GM12874 (cell line): ENCODE data around the gene RAD51B.

Source experiments
- TF ChIP-seq, protein P1 (sequence below): IDR thresholded peaks from 2 replicates; pipeline ENCODE4 v1.5.1; 2011; ENCODE audit warnings: low read depth, mild to moderate bottlenecking, control low read depth, low read length, moderate library complexity; ENCODE audit not compliant: insufficient read depth

The RAD51B gene

DNA sequence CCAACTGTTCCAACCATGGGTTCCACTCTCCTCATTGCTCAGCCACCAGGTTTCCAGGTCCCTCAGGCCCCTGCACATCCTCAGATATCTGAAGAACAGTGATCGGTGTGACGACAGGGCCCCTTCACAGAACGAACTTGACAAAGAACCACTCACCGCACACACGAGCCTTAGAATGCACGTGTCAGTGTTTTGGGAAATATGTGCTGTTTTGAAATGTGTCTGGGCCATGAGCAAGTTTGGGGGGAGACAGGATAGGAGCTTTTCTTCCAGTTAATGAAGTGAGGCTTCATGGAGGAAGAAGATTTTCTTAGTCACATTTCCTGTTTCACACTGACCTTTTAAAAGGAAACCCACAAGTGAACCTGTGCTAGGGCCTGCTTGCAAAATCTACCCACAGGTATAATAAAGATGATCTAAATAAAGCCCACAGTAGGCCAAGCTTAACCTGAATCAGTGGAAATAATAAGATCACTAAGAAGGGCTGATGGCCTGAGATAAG is 914.7 kb downstream of the RAD51B start:
- TF ChIP-seq, protein P1, sequence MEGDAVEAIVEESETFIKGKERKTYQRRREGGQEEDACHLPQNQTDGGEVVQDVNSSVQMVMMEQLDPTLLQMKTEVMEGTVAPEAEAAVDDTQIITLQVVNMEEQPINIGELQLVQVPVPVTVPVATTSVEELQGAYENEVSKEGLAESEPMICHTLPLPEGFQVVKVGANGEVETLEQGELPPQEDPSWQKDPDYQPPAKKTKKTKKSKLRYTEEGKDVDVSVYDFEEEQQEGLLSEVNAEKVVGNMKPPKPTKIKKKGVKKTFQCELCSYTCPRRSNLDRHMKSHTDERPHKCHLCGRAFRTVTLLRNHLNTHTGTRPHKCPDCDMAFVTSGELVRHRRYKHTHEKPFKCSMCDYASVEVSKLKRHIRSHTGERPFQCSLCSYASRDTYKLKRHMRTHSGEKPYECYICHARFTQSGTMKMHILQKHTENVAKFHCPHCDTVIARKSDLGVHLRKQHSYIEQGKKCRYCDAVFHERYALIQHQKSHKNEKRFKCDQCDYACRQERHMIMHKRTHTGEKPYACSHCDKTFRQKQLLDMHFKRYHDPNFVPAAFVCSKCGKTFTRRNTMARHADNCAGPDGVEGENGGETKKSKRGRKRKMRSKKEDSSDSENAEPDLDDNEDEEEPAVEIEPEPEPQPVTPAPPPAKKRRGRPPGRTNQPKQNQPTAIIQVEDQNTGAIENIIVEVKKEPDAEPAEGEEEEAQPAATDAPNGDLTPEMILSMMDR: no peak

- TF ChIP-seq, protein P1: no peak
Measured at GRCh38 chr14:68735856-68736255, 916.3 kb downstream of the RAD51B start.

- TF ChIP-seq, protein P1: no peak
Measured at GRCh38 chr14:68736471-68736871, 916.9 kb downstream of the RAD51B start.

DNA sequence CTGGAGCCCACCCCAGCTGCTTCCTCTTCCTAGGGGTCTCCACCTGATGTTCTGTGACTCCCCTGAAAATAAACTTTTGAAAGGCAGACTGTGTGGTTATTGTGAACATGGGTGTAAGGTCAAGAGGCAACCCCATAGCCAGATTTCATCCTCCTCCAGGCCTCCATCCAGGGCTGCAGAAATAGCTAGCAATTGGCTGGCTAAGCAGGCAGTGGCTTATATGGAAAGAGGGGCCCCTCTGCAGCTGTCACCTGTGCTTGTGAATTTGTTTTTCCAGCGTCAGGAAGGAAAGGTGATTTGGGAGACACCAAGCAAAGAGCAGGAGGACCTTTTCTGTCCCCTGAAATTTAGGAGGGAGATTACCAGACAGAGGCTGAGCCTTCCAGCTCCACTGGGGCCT is 917.5 kb downstream of the RAD51B start:
- TF ChIP-seq, protein P1: no peak

- TF ChIP-seq, protein P1: no peak
Measured at GRCh38 chr14:68738559-68738958, 919.0 kb downstream of the RAD51B start.

DNA sequence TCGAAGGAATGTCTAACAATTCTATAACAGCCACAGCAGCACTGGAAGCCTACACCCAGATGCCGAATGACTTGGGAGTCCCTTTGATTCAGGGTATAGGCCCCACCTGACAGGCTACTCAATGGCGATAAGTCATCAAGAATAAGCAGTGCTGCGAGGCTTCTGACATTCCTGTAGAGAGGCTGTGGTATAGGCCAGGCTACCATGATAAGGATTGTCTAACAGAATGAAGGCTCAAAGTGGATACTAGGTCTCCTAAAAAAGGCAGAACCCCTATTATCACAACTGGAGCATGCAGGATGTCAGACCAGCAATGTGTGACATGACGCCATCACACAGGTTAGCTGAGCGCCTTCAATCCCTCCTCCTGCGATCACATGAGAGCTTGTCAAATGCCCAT is 920.1 kb downstream of the RAD51B start:
- TF ChIP-seq, protein P1: no peak

DNA sequence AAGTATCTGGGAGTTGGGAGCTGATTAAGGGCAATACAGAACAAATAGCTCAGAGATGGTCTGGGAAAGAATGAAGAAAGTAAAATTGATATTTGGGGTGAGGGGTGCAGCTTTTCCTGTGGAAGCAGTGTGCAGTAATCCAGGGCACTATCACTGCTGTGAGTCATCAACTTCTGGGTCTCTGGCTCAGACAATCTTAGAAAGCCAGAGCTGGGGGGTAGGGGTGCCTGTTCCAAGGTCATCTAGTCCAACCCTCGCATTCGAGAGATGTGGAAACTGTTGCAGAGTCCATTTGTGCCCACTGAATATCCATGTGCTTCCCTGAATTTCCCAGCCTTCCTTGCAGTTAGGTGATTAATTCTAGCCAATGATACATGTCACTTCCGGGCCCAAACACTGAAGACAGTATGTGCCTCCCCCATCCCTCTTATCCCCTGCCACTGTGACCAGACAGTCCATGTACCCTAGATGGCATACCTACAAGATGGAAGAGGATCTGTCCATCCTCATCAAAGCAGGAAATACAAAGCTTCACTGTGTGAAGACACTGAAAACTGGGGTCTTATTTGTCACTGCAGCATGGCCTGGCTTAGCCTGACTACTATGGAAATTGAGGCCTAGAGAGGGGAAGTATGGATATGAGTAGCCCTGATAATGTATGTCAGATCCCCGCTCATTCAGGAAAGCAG is 921.4 kb downstream of the RAD51B start:
- TF ChIP-seq, protein P1: no peak
